IMR-90 (cell line): ENCODE measurements around the gene CDH23.

Experiments used
- ELK1 ChIP-seq: fragments of 150-350 bp; IDR thresholded peaks from 2 replicates; pipeline ENCODE4 v1.6.1; 2016; ENCODE audit warnings: low read depth, mild to moderate bottlenecking, low read length, moderate library complexity, borderline replicate concordance
- POLR2A ChIP-seq: IDR thresholded peaks from 2 replicates; pipeline ENCODE4 v1.6.1; 2012; ENCODE audit warnings: mild to moderate bottlenecking, low read depth, low read length
- RAD21 ChIP-seq: IDR thresholded peaks from 2 replicates; pipeline ENCODE4 v1.6.1; 2012; ENCODE audit warnings: low read length, improper control_type of control experiment
- SMC3 ChIP-seq: fragments of 150-350 bp; IDR thresholded peaks from 2 replicates; pipeline ENCODE4 v1.6.1; 2016; ENCODE audit warnings: low read depth, mild to moderate bottlenecking, antibody characterized with exemption, low read length, moderate library complexity
- USF2 ChIP-seq: fragments of 150-350 bp; IDR thresholded peaks from 2 replicates; pipeline ENCODE4 v1.6.1; 2017; ENCODE audit warnings: mild to moderate bottlenecking, antibody characterized with exemption, low read length, low read depth
- TF ChIP-seq, protein P1 (sequence below): conservative IDR thresholded peaks from 2 replicates; pipeline ENCODE4 v1.5.1; 2012; ENCODE audit warnings: mild to moderate bottlenecking, low read depth, low read length, improper control_type of control experiment

- no peak for TF ChIP-seq POLR2A
- TF ChIP-seq, protein P1, sequence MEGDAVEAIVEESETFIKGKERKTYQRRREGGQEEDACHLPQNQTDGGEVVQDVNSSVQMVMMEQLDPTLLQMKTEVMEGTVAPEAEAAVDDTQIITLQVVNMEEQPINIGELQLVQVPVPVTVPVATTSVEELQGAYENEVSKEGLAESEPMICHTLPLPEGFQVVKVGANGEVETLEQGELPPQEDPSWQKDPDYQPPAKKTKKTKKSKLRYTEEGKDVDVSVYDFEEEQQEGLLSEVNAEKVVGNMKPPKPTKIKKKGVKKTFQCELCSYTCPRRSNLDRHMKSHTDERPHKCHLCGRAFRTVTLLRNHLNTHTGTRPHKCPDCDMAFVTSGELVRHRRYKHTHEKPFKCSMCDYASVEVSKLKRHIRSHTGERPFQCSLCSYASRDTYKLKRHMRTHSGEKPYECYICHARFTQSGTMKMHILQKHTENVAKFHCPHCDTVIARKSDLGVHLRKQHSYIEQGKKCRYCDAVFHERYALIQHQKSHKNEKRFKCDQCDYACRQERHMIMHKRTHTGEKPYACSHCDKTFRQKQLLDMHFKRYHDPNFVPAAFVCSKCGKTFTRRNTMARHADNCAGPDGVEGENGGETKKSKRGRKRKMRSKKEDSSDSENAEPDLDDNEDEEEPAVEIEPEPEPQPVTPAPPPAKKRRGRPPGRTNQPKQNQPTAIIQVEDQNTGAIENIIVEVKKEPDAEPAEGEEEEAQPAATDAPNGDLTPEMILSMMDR = no peak
- no peak for TF ChIP-seq SMC3
- TF ChIP-seq ELK1 = no peak
- no peak for TF ChIP-seq RAD21
- no peak for TF ChIP-seq USF2
Measured at GRCh38 chr10:71765176-71765904, 368.6 kb downstream of the CDH23 start.
